ENCODE results near the gene CD177.
"Not testable (repeated sequence)": the region's sequence is repeated elsewhere in the genome, so short reads cannot be mapped to it uniquely, and the experiment has no call there.

CD177 gene

DNA sequence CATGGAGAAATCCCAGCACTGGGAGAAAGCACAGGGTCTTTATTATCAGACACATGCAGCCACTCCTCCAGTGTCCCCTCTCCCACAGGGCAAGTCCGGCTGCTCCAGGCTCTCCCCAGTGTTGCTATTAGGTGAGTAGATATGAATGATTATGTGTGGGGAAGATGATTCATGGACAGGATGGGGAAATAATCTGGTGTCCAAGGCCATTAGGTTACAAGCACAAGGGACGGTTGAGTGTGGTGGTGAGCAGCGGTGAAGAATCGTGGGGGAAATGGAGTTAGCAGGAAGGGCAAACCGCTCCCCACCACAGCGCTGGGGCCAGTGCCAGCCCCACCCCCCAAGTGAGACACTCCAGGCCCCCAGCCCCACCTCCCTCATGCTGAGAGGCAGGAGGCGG is 19.0 kb downstream of the CD177 start:
- no peaks in the 10 kb centered on the region for H3K9me3 ChIP-seq (ENCODE audit: insufficient read depth, low read length)
- H3K4me1 ChIP-seq (ENCODE audit: low read length), result no peaks in the 10 kb centered on the region
- no peak overlapping the region for H2AFZ ChIP-seq (ENCODE audit: low read depth, low read length)
- no peaks in the 10 kb centered on the region for H4K20me1 ChIP-seq (ENCODE audit: insufficient read depth, low read length)
- H3K4me2 ChIP-seq (ENCODE audit: low read length), result no peak overlapping the region
- no peak overlapping the region for H3K27ac ChIP-seq (ENCODE audit: low read length)
- no peaks in the 10 kb centered on the region for H3K36me3 ChIP-seq (replicated peaks; ENCODE audit: low read depth, low read length)
- no peak for TF ChIP-seq EZH2phosphoT487 (IDR thresholded peaks at IDR 0.05; ENCODE audit: low read depth)
- TF ChIP-seq, protein P1, sequence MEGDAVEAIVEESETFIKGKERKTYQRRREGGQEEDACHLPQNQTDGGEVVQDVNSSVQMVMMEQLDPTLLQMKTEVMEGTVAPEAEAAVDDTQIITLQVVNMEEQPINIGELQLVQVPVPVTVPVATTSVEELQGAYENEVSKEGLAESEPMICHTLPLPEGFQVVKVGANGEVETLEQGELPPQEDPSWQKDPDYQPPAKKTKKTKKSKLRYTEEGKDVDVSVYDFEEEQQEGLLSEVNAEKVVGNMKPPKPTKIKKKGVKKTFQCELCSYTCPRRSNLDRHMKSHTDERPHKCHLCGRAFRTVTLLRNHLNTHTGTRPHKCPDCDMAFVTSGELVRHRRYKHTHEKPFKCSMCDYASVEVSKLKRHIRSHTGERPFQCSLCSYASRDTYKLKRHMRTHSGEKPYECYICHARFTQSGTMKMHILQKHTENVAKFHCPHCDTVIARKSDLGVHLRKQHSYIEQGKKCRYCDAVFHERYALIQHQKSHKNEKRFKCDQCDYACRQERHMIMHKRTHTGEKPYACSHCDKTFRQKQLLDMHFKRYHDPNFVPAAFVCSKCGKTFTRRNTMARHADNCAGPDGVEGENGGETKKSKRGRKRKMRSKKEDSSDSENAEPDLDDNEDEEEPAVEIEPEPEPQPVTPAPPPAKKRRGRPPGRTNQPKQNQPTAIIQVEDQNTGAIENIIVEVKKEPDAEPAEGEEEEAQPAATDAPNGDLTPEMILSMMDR (IDR thresholded peaks at IDR 0.05; ENCODE audit: low read depth, low read length), result no peak
- H3K4me3 ChIP-seq (ENCODE audit: low read length), result no peak overlapping the region
- no peaks in the 10 kb centered on the region for H3K79me2 ChIP-seq (ENCODE audit: low read length)
- peaks cover 8% of the 10 kb centered on the region; the same call in 1 of the 2 replicates for H3K27me3 ChIP-seq (ENCODE audit: low read depth, low read length)
- no peak overlapping the region for H3K9ac ChIP-seq (ENCODE audit: low read length)

DNA sequence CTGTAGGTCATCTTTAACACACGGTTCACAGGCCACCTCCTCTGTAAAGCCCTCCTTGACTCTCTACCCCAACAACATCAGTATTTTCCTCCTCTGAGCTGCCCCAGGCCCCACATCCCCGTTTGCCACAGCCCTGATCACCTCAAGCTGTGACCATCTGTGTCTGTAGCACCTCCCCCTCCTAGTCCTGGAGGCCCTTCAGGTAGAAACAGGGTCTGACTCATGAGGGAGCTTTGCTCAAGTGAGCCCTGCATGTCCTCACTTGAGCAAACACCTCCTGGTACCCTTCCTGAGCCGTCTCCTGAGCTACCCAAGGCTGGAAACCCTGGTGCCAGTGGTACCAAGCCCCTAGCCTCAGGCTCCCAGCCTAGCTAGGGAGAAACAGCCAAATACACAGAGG is 24.1 kb downstream of the CD177 start:
- not testable (repeated sequence) for H2AFZ ChIP-seq (ENCODE audit: low read depth, low read length); H3K9me3 ChIP-seq (ENCODE audit: insufficient read depth, low read length); H3K36me3 ChIP-seq (replicated peaks; ENCODE audit: low read depth, low read length); H3K9ac ChIP-seq (ENCODE audit: low read length); H3K4me3 ChIP-seq (ENCODE audit: low read length); H3K4me2 ChIP-seq (ENCODE audit: low read length); H3K27ac ChIP-seq (ENCODE audit: low read length); H4K20me1 ChIP-seq (ENCODE audit: insufficient read depth, low read length); H3K79me2 ChIP-seq (ENCODE audit: low read length); H3K27me3 ChIP-seq (ENCODE audit: low read depth, low read length)
- H3K4me1 ChIP-seq (ENCODE audit: low read length), result peaks cover 11% of the 10 kb centered on the region

DNA sequence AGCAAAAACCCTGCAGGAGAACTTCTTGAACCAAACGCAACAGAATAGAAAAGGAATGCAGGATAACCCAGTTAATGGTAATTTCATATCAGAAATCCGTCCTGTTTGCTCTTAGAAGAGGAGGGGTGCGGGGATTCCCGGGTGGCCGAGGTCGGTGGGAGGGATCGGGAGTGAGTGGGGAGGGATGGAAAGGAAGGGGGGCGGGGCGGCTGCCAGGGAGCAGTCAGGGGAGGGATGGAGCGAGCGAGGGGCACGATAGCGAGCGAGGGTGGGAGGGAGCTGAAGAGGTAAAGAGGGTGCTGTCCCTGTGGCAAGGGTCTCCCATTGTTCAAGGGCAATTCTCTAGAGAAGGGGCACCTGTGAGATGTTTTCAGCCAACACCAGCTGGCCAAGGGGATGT is 26.5 kb downstream of the CD177 start:
- Histone ChIP-seq H3K27ac (ENCODE audit: low read length) (no peak overlapping the region), H3K4me1 (ENCODE audit: low read length) (peaks cover 11% of the 10 kb centered on the region), H3K79me2 (ENCODE audit: low read length) (no peaks in the 10 kb centered on the region), H3K4me3 (ENCODE audit: low read length) (no peak overlapping the region), H2AFZ (ENCODE audit: low read depth, low read length) (no peak overlapping the region), H4K20me1 (ENCODE audit: insufficient read depth, low read length) (no peaks in the 10 kb centered on the region), H3K4me2 (ENCODE audit: low read length) (no peak overlapping the region), H3K27me3 (ENCODE audit: low read depth, low read length) (peaks cover 6% of the 10 kb centered on the region), H3K9me3 (ENCODE audit: insufficient read depth, low read length) (no peaks in the 10 kb centered on the region), H3K9ac (ENCODE audit: low read length) (no peak overlapping the region), H3K36me3 (replicated peaks; ENCODE audit: low read depth, low read length) (no peaks in the 10 kb centered on the region)
- no peak for TF ChIP-seq EZH2phosphoT487 (IDR thresholded peaks at IDR 0.05; ENCODE audit: low read depth)
- TF ChIP-seq, protein P1 (IDR thresholded peaks at IDR 0.05; ENCODE audit: low read depth, low read length), result no peak

DNA sequence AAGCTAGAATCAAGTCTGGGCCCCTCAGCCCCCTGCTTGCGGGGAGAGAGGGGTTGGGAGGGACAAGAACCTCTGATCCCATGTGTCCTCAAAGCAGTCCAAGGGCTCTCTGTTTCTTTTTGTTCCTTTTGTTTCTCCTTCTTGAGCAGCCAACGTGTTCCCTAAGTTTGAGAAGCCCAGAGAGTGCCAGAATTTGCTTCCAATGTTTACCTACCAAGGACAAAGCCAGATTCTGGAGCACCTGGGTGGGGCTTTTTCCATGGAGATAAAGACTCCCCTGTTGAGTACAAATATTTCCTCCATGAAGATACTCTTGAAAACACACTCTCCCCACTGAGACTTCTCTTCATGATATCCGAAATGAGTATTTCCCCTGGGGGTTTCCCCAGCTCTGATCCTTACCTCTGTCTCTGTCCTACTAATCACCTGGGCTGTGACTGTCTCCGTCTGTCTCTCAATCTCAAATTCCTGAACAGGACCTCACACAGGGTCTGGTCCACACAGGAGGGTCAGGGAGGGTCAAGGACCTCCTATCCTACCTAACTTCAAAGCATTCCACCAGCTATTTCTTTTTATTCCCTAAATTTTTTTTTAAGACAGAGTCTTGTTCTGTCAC is 27.4 kb downstream of the CD177 start:
- H3K4me3 ChIP-seq (ENCODE audit: low read length), result no peak overlapping the region
- no peak overlapping the region for H3K27ac ChIP-seq (ENCODE audit: low read length)
- no peaks in the 10 kb centered on the region for H3K36me3 ChIP-seq (replicated peaks; ENCODE audit: low read depth, low read length)
- peaks cover 11% of the 10 kb centered on the region for H3K4me1 ChIP-seq (ENCODE audit: low read length)
- no peaks in the 10 kb centered on the region for H3K79me2 ChIP-seq (ENCODE audit: low read length)
- TF ChIP-seq, protein P1 (IDR thresholded peaks at IDR 0.05; ENCODE audit: low read depth, low read length), result no peak
- TF ChIP-seq EZH2phosphoT487 (IDR thresholded peaks at IDR 0.05; ENCODE audit: low read depth), result no peak
- peak overlapping the region; percentile 50 for H3K4me2 ChIP-seq (ENCODE audit: low read length)
- peaks cover 6% of the 10 kb centered on the region for H3K27me3 ChIP-seq (ENCODE audit: low read depth, low read length)
- no peaks in the 10 kb centered on the region for H3K9me3 ChIP-seq (ENCODE audit: insufficient read depth, low read length)
- no peaks in the 10 kb centered on the region for H4K20me1 ChIP-seq (ENCODE audit: insufficient read depth, low read length)
- H2AFZ ChIP-seq (ENCODE audit: low read depth, low read length), result no peak overlapping the region
- H3K9ac ChIP-seq (ENCODE audit: low read length), result no peak overlapping the region

DNA sequence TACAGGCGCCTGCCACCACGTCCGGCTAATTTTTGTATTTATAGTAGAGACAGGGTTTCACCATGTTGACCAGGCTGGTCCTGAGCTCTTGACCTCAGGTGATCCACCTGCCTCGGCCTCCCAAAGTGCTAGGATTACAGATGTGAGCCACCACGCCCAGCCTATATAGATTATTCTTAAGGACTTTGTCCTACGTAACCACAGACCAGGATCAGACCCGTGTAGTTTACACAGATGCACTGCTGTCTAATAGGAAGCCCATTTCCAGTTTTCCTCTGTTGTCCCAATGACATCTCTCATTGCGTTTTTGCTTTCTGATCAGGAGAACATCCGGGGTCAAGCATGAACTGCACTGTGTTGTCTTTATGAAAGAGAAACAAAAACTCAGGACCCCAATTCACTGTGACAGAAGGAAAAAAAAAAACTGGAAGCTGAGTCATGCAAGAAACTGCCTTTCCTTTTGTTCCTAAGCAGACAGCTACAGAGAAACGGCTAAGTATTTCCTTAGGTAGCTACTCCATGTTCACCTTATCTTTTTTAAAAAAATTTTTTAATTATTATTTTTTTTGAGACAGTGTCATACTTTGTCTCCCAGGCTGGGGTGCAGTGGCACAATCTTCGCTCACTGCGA is 29.2 kb downstream of the CD177 start:
- H3K4me1 ChIP-seq (ENCODE audit: low read length), result peaks cover 11% of the 10 kb centered on the region
- not testable (repeated sequence) for H3K4me3 ChIP-seq (ENCODE audit: low read length); H3K79me2 ChIP-seq (ENCODE audit: low read length); H3K9ac ChIP-seq (ENCODE audit: low read length); H3K4me2 ChIP-seq (ENCODE audit: low read length); H3K9me3 ChIP-seq (ENCODE audit: insufficient read depth, low read length); H4K20me1 ChIP-seq (ENCODE audit: insufficient read depth, low read length); H3K27ac ChIP-seq (ENCODE audit: low read length); H3K27me3 ChIP-seq (ENCODE audit: low read depth, low read length); H2AFZ ChIP-seq (ENCODE audit: low read depth, low read length); H3K36me3 ChIP-seq (replicated peaks; ENCODE audit: low read depth, low read length)

DNA sequence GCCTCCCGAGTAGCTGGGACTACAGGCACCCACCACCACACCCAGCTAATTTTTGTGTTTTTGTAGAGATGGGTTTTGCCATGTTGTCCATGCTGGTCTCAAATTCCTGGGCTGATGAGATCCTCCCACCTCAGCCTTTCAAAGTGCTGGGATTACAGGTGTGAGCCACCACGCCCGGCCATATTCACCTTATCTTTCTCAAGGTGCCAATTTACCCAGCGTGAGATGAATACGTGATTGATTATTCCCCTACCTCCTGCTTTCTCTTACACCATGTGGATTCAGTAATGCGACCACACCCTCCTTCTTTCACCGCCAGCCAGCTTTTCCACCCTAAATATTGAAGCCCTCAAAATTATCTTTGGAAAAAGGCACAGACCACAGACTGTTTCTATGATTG is 29.8 kb downstream of the CD177 start:
- not testable (repeated sequence) for H3K9ac ChIP-seq (ENCODE audit: low read length); H3K9me3 ChIP-seq (ENCODE audit: insufficient read depth, low read length); H4K20me1 ChIP-seq (ENCODE audit: insufficient read depth, low read length); H3K79me2 ChIP-seq (ENCODE audit: low read length); H3K27ac ChIP-seq (ENCODE audit: low read length); H3K36me3 ChIP-seq (replicated peaks; ENCODE audit: low read depth, low read length); H3K4me2 ChIP-seq (ENCODE audit: low read length); H2AFZ ChIP-seq (ENCODE audit: low read depth, low read length); H3K4me3 ChIP-seq (ENCODE audit: low read length); H3K27me3 ChIP-seq (ENCODE audit: low read depth, low read length)
- peaks cover 11% of the 10 kb centered on the region for H3K4me1 ChIP-seq (ENCODE audit: low read length)

DNA sequence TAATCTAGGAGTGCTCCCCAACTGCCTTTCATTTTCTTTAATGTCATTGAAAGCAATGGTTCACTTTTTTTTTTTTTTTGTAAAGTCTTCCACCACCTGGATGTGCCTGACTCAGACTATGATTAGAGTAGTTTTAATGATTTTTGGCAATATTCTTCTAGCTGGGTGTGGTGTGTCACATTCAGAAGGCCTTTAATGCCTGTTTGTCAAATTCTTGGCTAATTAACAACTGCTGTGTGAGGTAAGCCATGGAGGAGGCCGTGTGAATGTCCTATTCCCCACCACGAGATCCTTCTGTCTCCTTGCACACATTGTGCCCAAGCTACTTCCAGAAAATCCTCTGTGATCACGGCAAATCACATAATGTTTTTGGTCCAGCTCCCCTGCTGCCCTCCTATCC is 30.3 kb downstream of the CD177 start:
- H3K27ac ChIP-seq (ENCODE audit: low read length); H3K9me3 ChIP-seq (ENCODE audit: insufficient read depth, low read length); H3K4me3 ChIP-seq (ENCODE audit: low read length); H4K20me1 ChIP-seq (ENCODE audit: insufficient read depth, low read length); H3K79me2 ChIP-seq (ENCODE audit: low read length); H3K4me2 ChIP-seq (ENCODE audit: low read length); H3K36me3 ChIP-seq (replicated peaks; ENCODE audit: low read depth, low read length); H3K9ac ChIP-seq (ENCODE audit: low read length); H3K27me3 ChIP-seq (ENCODE audit: low read depth, low read length); H2AFZ ChIP-seq (ENCODE audit: low read depth, low read length): not testable (repeated sequence)
- peaks cover 11% of the 10 kb centered on the region for H3K4me1 ChIP-seq (ENCODE audit: low read length)

All from OCI-LY3 (cell line).